ENCODE data around the gene SLAMF1. TPM values are rescaled to one million over a fixed set of nuclear protein-coding genes. Genes with fewer than 3 reads are reported as not detected.

SLAMF1 gene
- total RNA-seq, 4 donors from 2014 or later = 0.42 to 7.1 (median 4.4) TPM; not detected in 1

DNA sequence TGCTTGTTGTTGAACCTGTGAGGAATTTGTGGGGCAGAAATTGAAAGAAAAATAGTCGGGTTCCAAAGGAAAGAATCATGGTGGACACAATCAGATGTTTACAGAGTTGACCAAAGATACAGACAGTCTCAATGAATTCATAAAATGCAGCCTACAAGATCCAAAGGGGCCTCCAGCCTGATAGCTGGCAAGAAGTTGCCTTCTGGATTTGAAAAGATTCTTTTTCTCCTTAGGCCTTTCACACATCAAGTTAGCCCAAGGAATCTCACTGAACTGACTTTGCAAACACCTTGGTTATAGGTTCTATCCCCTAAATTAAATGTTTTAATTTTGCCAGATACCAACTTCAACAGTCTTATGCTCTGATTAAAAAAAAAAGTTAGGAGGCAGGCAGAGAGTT, 21.5 kb downstream of the SLAMF1 start:
- DNase-seq (ENCODE audit: low spot score in 2 of 2) = no peak
- no peak overlapping the region for H3K4me3 ChIP-seq (ENCODE audit: low read depth, poor library complexity, severe bottlenecking)
- TF ChIP-seq, protein P1, sequence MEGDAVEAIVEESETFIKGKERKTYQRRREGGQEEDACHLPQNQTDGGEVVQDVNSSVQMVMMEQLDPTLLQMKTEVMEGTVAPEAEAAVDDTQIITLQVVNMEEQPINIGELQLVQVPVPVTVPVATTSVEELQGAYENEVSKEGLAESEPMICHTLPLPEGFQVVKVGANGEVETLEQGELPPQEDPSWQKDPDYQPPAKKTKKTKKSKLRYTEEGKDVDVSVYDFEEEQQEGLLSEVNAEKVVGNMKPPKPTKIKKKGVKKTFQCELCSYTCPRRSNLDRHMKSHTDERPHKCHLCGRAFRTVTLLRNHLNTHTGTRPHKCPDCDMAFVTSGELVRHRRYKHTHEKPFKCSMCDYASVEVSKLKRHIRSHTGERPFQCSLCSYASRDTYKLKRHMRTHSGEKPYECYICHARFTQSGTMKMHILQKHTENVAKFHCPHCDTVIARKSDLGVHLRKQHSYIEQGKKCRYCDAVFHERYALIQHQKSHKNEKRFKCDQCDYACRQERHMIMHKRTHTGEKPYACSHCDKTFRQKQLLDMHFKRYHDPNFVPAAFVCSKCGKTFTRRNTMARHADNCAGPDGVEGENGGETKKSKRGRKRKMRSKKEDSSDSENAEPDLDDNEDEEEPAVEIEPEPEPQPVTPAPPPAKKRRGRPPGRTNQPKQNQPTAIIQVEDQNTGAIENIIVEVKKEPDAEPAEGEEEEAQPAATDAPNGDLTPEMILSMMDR (IDR thresholded peaks at IDR 0.05) = no peak
- no peak for TF ChIP-seq POLR2A (IDR thresholded peaks at IDR 0.05)
- intact Hi-C loops (cut with DNase I; ENCODE audit: low total_unique reads) = no loop called here
- WGBS, 2 donors = 57 to 83% methylated on average over 1 of the region's 1 CpG

- intact Hi-C loops (cut with DNase I; ENCODE audit: low total_unique reads) = no loop called here
- no peak overlapping the region for H3K4me3 ChIP-seq (ENCODE audit: low read depth, poor library complexity, severe bottlenecking)
- 72 to 73% methylated on average over 3 of the region's 3 CpGs for WGBS, 2 donors
- no peak for DNase-seq (ENCODE audit: low spot score in 2 of 2)
- TF ChIP-seq, protein P1 (IDR thresholded peaks at IDR 0.05) = no peak
- no peak for TF ChIP-seq POLR2A (IDR thresholded peaks at IDR 0.05)
Observed at GRCh38 chr1:160624464-160624863, 22.4 kb downstream of the SLAMF1 start.

DNA sequence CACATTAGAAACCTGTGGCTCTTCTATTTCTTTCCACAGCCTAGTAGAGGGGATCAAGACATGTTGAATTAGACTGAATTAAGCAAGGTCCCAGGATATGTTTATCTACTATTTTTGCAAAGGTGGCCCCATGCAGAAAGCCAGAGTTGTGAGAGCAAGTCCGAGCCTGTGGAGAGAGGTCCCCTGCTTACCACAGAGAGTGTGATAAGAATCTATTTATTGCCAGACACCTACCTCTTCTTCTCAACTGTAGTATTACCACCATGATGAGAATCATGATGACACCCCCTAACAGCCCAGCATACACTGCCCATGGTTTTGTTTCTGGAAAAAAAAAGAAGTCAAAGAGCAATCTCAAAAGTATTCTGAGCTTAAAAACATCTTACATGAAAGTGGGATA, 23.0 kb downstream of the SLAMF1 start:
- no peak overlapping the region for H3K4me3 ChIP-seq (ENCODE audit: low read depth, poor library complexity, severe bottlenecking)
- intact Hi-C loops (cut with DNase I; ENCODE audit: low total_unique reads) = no loop called here
- TF ChIP-seq, protein P1 (IDR thresholded peaks at IDR 0.05) = no peak
- TF ChIP-seq POLR2A (IDR thresholded peaks at IDR 0.05) = no peak
- 47 to 50% methylated on average over 1 of the region's 1 CpG for WGBS, 2 donors
- no peak for DNase-seq (ENCODE audit: low spot score in 2 of 2)

GRCh38 chr1:160623227-160623633, 23.6 kb downstream of the SLAMF1 start:
- no peak overlapping the region for H3K4me3 ChIP-seq (ENCODE audit: low read depth, poor library complexity, severe bottlenecking)
- intact Hi-C loops (cut with DNase I; ENCODE audit: low total_unique reads) = no loop called here
- DNase-seq (ENCODE audit: low spot score in 2 of 2) = no peak
- 83 to 89% methylated on average over 3 of the region's 3 CpGs for WGBS, 2 donors
- TF ChIP-seq POLR2A (IDR thresholded peaks at IDR 0.05) = no peak
- TF ChIP-seq, protein P1 (IDR thresholded peaks at IDR 0.05) = no peak

DNA sequence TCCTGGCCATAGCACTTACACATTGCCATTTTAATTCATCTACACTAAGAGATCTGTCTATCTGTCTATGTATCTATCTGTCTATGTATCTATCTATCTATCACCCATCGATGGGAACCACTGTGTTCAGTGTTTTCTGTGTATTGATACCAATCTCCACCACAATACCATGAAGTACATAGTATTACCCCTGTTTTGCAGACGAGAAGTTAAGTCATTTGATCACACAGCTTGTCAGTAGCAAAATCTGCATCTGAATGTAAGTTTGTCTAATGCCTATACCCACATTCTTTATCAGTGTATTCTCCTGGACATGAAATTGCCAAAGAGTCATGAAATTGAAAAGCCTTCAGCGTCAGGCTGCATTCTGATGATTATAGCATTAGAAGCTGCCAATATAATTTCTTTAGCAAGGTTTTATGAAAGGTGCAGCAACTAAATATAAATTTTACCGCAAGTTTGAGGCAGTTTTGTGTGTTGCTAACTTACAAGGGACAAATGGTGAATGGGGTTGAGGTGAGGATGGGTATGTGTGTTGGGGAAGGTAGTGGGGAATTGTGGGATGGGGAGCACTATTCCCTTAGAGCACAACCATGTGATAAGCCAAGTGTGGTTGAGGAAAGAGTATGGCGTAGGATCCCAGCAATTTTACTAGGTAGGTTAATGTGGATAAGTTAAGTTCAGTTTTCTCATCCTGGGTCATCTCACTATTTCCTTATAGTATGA, 24.2 kb downstream of the SLAMF1 start:
- no peak for DNase-seq (ENCODE audit: low spot score in 2 of 2)
- TF ChIP-seq POLR2A (IDR thresholded peaks at IDR 0.05) = no peak
- TF ChIP-seq, protein P1 (IDR thresholded peaks at IDR 0.05) = no peak
- 82 to 90% methylated on average over 5 of the region's 5 CpGs for WGBS, 2 donors
- intact Hi-C loops (cut with DNase I; ENCODE audit: low total_unique reads) = no loop called here
- H3K4me3 ChIP-seq (ENCODE audit: low read depth, poor library complexity, severe bottlenecking) = no peak overlapping the region

Measured in lower leg skin (tissue), 4 donors.